Measurements from ENCODE around the gene SLC16A13. TPM values are rescaled to one million over a fixed set of nuclear protein-coding genes. Genes with fewer than 3 reads are reported as not detected.

Gene SLC16A13
- total and polyA plus RNA-seq, 2 experiments from 2014 or later: 1.1 TPM; not detected in 1

DNA sequence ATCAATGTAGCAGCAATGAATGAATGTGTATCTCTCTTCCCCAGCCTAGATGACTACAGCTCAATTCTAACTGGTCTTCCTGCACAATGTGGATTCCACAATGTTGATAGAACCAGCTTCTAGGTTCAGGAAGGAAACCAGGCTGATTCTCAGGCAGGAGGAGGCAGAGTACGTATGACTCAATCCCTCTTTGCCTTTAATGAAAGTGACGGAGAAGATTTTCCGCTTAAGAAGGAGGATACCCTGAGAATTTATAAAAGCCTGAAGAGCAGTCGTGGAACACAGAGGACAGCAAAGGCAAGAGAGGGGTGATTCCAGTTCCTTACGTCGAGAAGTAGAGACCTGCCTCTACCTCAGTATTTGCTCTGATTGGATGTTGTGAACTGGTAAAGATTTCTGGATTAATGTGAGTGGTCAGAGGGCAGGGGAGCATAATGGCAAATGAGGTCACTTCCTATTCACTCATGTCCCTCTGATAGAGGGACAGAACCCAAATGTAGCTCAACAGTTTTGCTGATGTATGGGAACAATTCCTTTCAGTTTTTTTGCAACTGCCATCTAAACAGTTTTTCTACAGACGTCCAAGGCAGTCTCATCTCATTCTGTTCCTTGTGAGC, 23.1 kb downstream of the SLC16A13 start:
- H3F3A ChIP-seq (ENCODE audit: insufficient read depth): no peaks in the 10 kb centered on the region; the same call in 1 of the 2 replicates
- H3K27me3 ChIP-seq (replicated peaks; ENCODE audit: insufficient read depth): 0 out of 2 replicates have a peak, but pooled peaks cover 4% of the 10 kb centered on the region
- no peak overlapping the region for H3K4me3 ChIP-seq
- H3K27ac ChIP-seq: no peak overlapping the region
- no peak overlapping the region for H2AFZ ChIP-seq
- H3K79me2 ChIP-seq (ENCODE audit: insufficient read depth): no peaks in the 10 kb centered on the region
- DNase-seq: peak; percentile 34
- H3K9me3 ChIP-seq (ENCODE audit: low read depth): no peaks in the 10 kb centered on the region
- no peak overlapping the region for H3K4me2 ChIP-seq (ENCODE audit: unreplicated experiment)
- no peaks in the 10 kb centered on the region for H3K36me3 ChIP-seq (ENCODE audit: low read depth)
- in situ Hi-C loops (cut with MboI): no loop called here
- no peak overlapping the region for H3K9ac ChIP-seq
- no peak for TF ChIP-seq EZH2 (IDR thresholded peaks at IDR 0.05; ENCODE audit: insufficient read depth, poor library complexity, severe bottlenecking)
- TF ChIP-seq EZH2phosphoT487 (IDR thresholded peaks at IDR 0.05; ENCODE audit: insufficient read depth, low read depth): no peak
- H3K9me2 ChIP-seq (ENCODE audit: insufficient read depth): no peaks in the 10 kb centered on the region
- H3K4me1 ChIP-seq (ENCODE audit: insufficient read depth): peaks cover 6% of the 10 kb centered on the region
- WGBS, 2 experiments (ENCODE audit: low coverage in 1 of 2, low lambda C conversion rate in 2 of 2, missing lambda C conversion rate in 2 of 2): 57 to 58% methylated on average over 7 of the region's 7 CpGs
- H4K20me1 ChIP-seq (ENCODE audit: insufficient read depth): no peaks in the 10 kb centered on the region

- no peak for TF ChIP-seq EZH2 (IDR thresholded peaks at IDR 0.05; ENCODE audit: insufficient read depth, poor library complexity, severe bottlenecking)
- no peak for TF ChIP-seq EZH2phosphoT487 (IDR thresholded peaks at IDR 0.05; ENCODE audit: insufficient read depth, low read depth)
- peak; percentile 77 for DNase-seq
These were observed 24.5 kb downstream of the SLC16A13 start for GRCh38 chr17:7060165-7060891.

GRCh38 chr17:7063518-7064094, 27.8 kb downstream of the SLC16A13 start:
- no peak overlapping the region for H2AFZ ChIP-seq
- DNase-seq: peak; percentile 33
- no peak overlapping the region for H3K9ac ChIP-seq
- no peaks in the 10 kb centered on the region; the same call in 1 of the 2 replicates for H3F3A ChIP-seq (ENCODE audit: insufficient read depth)
- no peaks in the 10 kb centered on the region for H3K36me3 ChIP-seq (ENCODE audit: low read depth)
- H3K4me1 ChIP-seq (ENCODE audit: insufficient read depth): peaks cover 6% of the 10 kb centered on the region
- H3K4me2 ChIP-seq (ENCODE audit: unreplicated experiment): no peak overlapping the region
- TF ChIP-seq EZH2 (IDR thresholded peaks at IDR 0.05; ENCODE audit: insufficient read depth, poor library complexity, severe bottlenecking) (no peak), EZH2phosphoT487 (IDR thresholded peaks at IDR 0.05; ENCODE audit: insufficient read depth, low read depth) (no peak)
- H3K79me2 ChIP-seq (ENCODE audit: insufficient read depth): no peaks in the 10 kb centered on the region
- H4K20me1 ChIP-seq (ENCODE audit: insufficient read depth): no peaks in the 10 kb centered on the region
- 0 out of 2 replicates have a peak, but pooled peaks cover 10% of the 10 kb centered on the region for H3K27me3 ChIP-seq (replicated peaks; ENCODE audit: insufficient read depth)
- H3K27ac ChIP-seq: no peak overlapping the region
- no peaks in the 10 kb centered on the region for H3K9me2 ChIP-seq (ENCODE audit: insufficient read depth)
- H3K4me3 ChIP-seq: no peak overlapping the region
- no peaks in the 10 kb centered on the region for H3K9me3 ChIP-seq (ENCODE audit: low read depth)
- 17 to 21% methylated on average over 6 of the region's 6 CpGs for WGBS, 2 experiments (ENCODE audit: low coverage in 1 of 2, low lambda C conversion rate in 2 of 2, missing lambda C conversion rate in 2 of 2)
- in situ Hi-C loops (cut with MboI): no loop called here

More at GRCh38 chr17:7060165-7060891, 24.5 kb downstream of the SLC16A13 start:
- Histone ChIP-seq H3K9me2 (ENCODE audit: insufficient read depth) (no peaks in the 10 kb centered on the region), H3K4me3 (no peak overlapping the region), H3K9me3 (ENCODE audit: low read depth) (no peaks in the 10 kb centered on the region), H3K36me3 (ENCODE audit: low read depth) (no peaks in the 10 kb centered on the region), H3F3A (ENCODE audit: insufficient read depth) (no peaks in the 10 kb centered on the region; the same call in 1 of the 2 replicates), H3K27ac (no peak overlapping the region), H3K4me1 (ENCODE audit: insufficient read depth) (peaks cover 6% of the 10 kb centered on the region), H3K79me2 (ENCODE audit: insufficient read depth) (no peaks in the 10 kb centered on the region), H4K20me1 (ENCODE audit: insufficient read depth) (no peaks in the 10 kb centered on the region), H3K9ac (no peak overlapping the region), H2AFZ (no peak overlapping the region), H3K4me2 (ENCODE audit: unreplicated experiment) (no peak overlapping the region), H3K27me3 (replicated peaks; ENCODE audit: insufficient read depth) (0 out of 2 replicates have a peak, but pooled peaks cover 4% of the 10 kb centered on the region)
- in situ Hi-C loops (cut with MboI): no loop called here
- 17 to 18% methylated on average over 6 of the region's 6 CpGs for whole genome bisulfite sequencing, 2 experiments (ENCODE audit: low coverage in 1 of 2, low lambda C conversion rate in 2 of 2, missing lambda C conversion rate in 2 of 2)

GRCh38 chr17:7064261-7064660, 28.4 kb downstream of the SLC16A13 start:
- no peak overlapping the region for H3K4me2 ChIP-seq (ENCODE audit: unreplicated experiment)
- in situ Hi-C loops (cut with MboI): no loop called here
- H3K9me2 ChIP-seq (ENCODE audit: insufficient read depth): no peaks in the 10 kb centered on the region
- no peak overlapping the region for H3K4me3 ChIP-seq
- no peaks in the 10 kb centered on the region for H4K20me1 ChIP-seq (ENCODE audit: insufficient read depth)
- H3K27ac ChIP-seq: no peak overlapping the region
- H3K27me3 ChIP-seq (replicated peaks; ENCODE audit: insufficient read depth): 0 out of 2 replicates have a peak, but pooled peaks cover 10% of the 10 kb centered on the region
- no peak overlapping the region for H3K9ac ChIP-seq
- H3F3A ChIP-seq (ENCODE audit: insufficient read depth): no peaks in the 10 kb centered on the region; the same call in 1 of the 2 replicates
- whole genome bisulfite sequencing, 2 experiments (ENCODE audit: low coverage in 1 of 2, low lambda C conversion rate in 2 of 2, missing lambda C conversion rate in 2 of 2): 11 to 22% methylated on average over 4 of the region's 4 CpGs
- no peaks in the 10 kb centered on the region for H3K9me3 ChIP-seq (ENCODE audit: low read depth)
- H3K4me1 ChIP-seq (ENCODE audit: insufficient read depth): peaks cover 6% of the 10 kb centered on the region
- H3K79me2 ChIP-seq (ENCODE audit: insufficient read depth): no peaks in the 10 kb centered on the region
- peak; percentile 19 for DNase-seq
- H3K36me3 ChIP-seq (ENCODE audit: low read depth): no peaks in the 10 kb centered on the region
- no peak overlapping the region for H2AFZ ChIP-seq
- no peak for TF ChIP-seq EZH2 (IDR thresholded peaks at IDR 0.05; ENCODE audit: insufficient read depth, poor library complexity, severe bottlenecking)
- TF ChIP-seq EZH2phosphoT487 (IDR thresholded peaks at IDR 0.05; ENCODE audit: insufficient read depth, low read depth): no peak
